Activated T-helper 1 cell treated with anti-CD3 and anti-CD28 coated beads, Interleukin-2, amount 50 U/mL, for 16 hours (primary cell): ENCODE measurements around the gene PIP5K1A.

ENCODE experiments used
- DNase-seq, 2 donors: peaks; one replicate each; pipeline ENCODE4 v3.0.0-alpha.2; 2020; ENCODE audit warnings: low read depth in 1 of 2, low spot score in 1 of 2

Gene PIP5K1A

GRCh38 chr1:151288502-151288901, 90.2 kb downstream of the PIP5K1A start:
- no peak for DNase-seq

- no peak for DNase-seq
Measured at GRCh38 chr1:151289080-151289935, 91.0 kb downstream of the PIP5K1A start.

- DNase-seq = no peak
Measured at GRCh38 chr1:151289991-151290708, 91.8 kb downstream of the PIP5K1A start.

- no peak for DNase-seq
Measured at GRCh38 chr1:151290709-151291303, 92.5 kb downstream of the PIP5K1A start.

- DNase-seq = no peak
Measured at GRCh38 chr1:151292207-151293030, 94.1 kb downstream of the PIP5K1A start.

GRCh38 chr1:151293093-151293492, 94.7 kb downstream of the PIP5K1A start:
- no peak for DNase-seq

- DNase-seq = no peak
Measured at GRCh38 chr1:151294742-151295462, 96.5 kb downstream of the PIP5K1A start.
